Stimulated activated CD8-positive, alpha-beta memory T cell treated with anti-CD3 and anti-CD28 coated beads, Interleukin-4, amount 100 ng/mL, for 48 hours (primary cell): ENCODE measurements around the gene GNGT2.

Source experiments
- DNase-seq: peaks from one replicate; pipeline ENCODE4 v3.0.0-alpha.2; 2020

GNGT2 gene

GRCh38 chr17:49165143-49165542 is 45.2 kb downstream of the GNGT2 start:
- DNase-seq = no peak

GRCh38 chr17:49162866-49163265 is 47.5 kb downstream of the GNGT2 start:
- no peak for DNase-seq

DNA sequence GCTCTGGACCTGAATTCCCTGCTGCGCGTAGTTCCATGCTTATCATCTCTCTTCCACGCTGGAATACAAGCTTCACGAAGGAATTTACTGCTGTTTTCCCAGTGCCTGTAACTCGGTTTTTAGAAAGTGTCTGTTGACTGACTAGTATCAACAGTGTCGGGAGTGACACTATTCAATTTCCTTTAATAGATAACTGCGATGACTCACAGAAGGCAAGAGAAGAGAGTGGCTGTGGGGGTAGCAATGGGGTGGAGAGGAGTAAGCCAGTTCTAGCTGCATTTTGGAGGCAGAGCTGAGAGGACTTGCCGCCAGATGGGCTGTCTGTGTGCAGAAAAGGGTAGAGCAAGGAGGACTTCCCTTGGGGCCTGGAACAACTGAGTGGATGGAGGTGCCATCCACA is 52.6 kb downstream of the GNGT2 start:
- no peak for DNase-seq

GRCh38 chr17:49156256-49156655 is 54.1 kb downstream of the GNGT2 start:
- no peak for DNase-seq
